ENCODE data around the gene KRTAP1-4.

KRTAP1-4 gene

GRCh38 chr17:41020336-41020735 lies 9.7 kb downstream of the KRTAP1-4 start:
- H3K4me3 ChIP-seq (ENCODE audit: control insufficient read depth, low read depth, low read length): no peak overlapping the region
- DNase-seq (ENCODE audit: low read depth): no peak
- TF ChIP-seq, protein P1, sequence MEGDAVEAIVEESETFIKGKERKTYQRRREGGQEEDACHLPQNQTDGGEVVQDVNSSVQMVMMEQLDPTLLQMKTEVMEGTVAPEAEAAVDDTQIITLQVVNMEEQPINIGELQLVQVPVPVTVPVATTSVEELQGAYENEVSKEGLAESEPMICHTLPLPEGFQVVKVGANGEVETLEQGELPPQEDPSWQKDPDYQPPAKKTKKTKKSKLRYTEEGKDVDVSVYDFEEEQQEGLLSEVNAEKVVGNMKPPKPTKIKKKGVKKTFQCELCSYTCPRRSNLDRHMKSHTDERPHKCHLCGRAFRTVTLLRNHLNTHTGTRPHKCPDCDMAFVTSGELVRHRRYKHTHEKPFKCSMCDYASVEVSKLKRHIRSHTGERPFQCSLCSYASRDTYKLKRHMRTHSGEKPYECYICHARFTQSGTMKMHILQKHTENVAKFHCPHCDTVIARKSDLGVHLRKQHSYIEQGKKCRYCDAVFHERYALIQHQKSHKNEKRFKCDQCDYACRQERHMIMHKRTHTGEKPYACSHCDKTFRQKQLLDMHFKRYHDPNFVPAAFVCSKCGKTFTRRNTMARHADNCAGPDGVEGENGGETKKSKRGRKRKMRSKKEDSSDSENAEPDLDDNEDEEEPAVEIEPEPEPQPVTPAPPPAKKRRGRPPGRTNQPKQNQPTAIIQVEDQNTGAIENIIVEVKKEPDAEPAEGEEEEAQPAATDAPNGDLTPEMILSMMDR (IDR thresholded peaks at IDR 0.05; ENCODE audit: control insufficient read depth, insufficient read depth, low read depth, low read length, missing control alignments): no peak

DNA sequence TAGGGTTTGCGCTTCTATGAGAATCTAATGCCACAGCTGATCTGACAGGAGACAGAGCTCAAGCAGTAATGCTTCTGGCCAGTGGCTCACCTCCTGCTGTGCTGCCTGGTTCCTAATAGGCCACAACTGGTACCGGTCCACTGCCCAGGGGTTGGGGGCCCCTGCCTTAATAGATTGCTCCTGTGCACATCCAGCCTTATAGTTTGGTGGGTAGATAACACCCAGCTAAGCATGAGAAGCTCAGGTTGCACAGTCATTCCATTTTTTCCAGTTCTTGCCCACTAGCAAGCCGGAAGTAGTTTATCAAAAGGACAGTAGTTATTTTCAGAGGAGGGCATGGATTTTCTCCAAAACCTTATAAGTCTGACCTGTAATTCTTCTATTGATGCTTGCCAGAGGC lies 10.6 kb downstream of the KRTAP1-4 start:
- DNase-seq (ENCODE audit: low read depth): no peak
- TF ChIP-seq, protein P1 (IDR thresholded peaks at IDR 0.05; ENCODE audit: control insufficient read depth, insufficient read depth, low read depth, low read length, missing control alignments): no peak
- H3K4me3 ChIP-seq (ENCODE audit: control insufficient read depth, low read depth, low read length): no peak overlapping the region

DNA sequence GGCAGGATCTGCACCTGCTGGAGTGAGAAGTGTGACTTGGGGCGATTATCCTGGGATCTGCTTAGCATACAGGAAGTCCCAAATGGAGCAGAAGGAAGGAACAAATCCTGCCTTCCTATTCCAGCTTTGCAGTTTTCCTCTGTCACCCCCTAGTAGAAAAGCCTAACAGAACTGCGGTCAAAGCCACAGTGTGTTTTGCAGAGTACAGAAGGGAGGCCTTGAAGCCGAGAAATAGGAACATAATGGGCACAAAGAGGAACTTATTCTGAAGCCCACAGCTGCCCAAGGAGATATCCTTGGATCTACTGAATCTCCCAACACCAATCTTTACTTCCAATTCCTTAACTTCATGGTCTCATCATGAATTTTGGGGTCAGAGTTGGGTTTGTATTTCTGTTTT lies 11.5 kb downstream of the KRTAP1-4 start:
- no peak overlapping the region for H3K4me3 ChIP-seq (ENCODE audit: control insufficient read depth, low read depth, low read length)
- TF ChIP-seq, protein P1 (IDR thresholded peaks at IDR 0.05; ENCODE audit: control insufficient read depth, insufficient read depth, low read depth, low read length, missing control alignments): no peak
- DNase-seq (ENCODE audit: low read depth): no peak

GRCh38 chr17:41016578-41017215 lies 13.3 kb downstream of the KRTAP1-4 start:
- H3K4me3 ChIP-seq (ENCODE audit: control insufficient read depth, low read depth, low read length): no peak overlapping the region
- DNase-seq (ENCODE audit: low read depth): no peak
- TF ChIP-seq, protein P1 (IDR thresholded peaks at IDR 0.05; ENCODE audit: control insufficient read depth, insufficient read depth, low read depth, low read length, missing control alignments): no peak

- no peak for DNase-seq (ENCODE audit: low read depth)
- no peak overlapping the region for H3K4me3 ChIP-seq (ENCODE audit: control insufficient read depth, low read depth, low read length)
- TF ChIP-seq, protein P1 (IDR thresholded peaks at IDR 0.05; ENCODE audit: control insufficient read depth, insufficient read depth, low read depth, low read length, missing control alignments): no peak
Measured at GRCh38 chr17:41015454-41015853, 14.5 kb downstream of the KRTAP1-4 start.

- TF ChIP-seq, protein P1 (IDR thresholded peaks at IDR 0.05; ENCODE audit: control insufficient read depth, insufficient read depth, low read depth, low read length, missing control alignments): no peak
- H3K4me3 ChIP-seq (ENCODE audit: control insufficient read depth, low read depth, low read length): no peak overlapping the region
- DNase-seq (ENCODE audit: low read depth): peak; percentile 46
Measured at GRCh38 chr17:41013606-41014005, 16.4 kb downstream of the KRTAP1-4 start.
